MM.1S (cell line): Measurements from ENCODE around the gene PCDHGA11.

Experiments used
- DNase-seq: peaks from one replicate; pipeline ENCODE4 v3.0.0-alpha.2; 2015
- H2AFZ ChIP-seq: fragments of 300-600 bp; sonication (generic); 2 replicates; pipeline ENCODE4 v1.6.0; 2016; ENCODE audit warnings: antibody characterized with exemption, low read length
- H3F3A ChIP-seq: fragments of 300-600 bp; sonication (generic); 2 replicates; pipeline ENCODE4 v1.6.1; 2016; ENCODE audit warnings: mild to moderate bottlenecking, antibody characterized with exemption, low read length, moderate library complexity, mixed read lengths; ENCODE audit not compliant: insufficient read depth
- H3K27ac ChIP-seq: fragments of 300-600 bp; sonication (generic); 2 replicates; pipeline ENCODE4 v1.5.1; 2016; ENCODE audit warnings: mild to moderate bottlenecking, low read length
- H3K27me3 ChIP-seq: fragments of 300-600 bp; sonication (generic); replicated peaks from 2 replicates; pipeline ENCODE4 v1.6.0; 2016; ENCODE audit warnings: low read length; ENCODE audit not compliant: insufficient read depth
- H3K36me3 ChIP-seq: fragments of 300-600 bp; sonication (generic); replicated peaks from 2 replicates; pipeline ENCODE4 v1.6.1; 2016; ENCODE audit warnings: mild to moderate bottlenecking, low read length, mixed read lengths; ENCODE audit not compliant: insufficient read depth
- H3K4me1 ChIP-seq: fragments of 300-600 bp; sonication (generic); 2 replicates; pipeline ENCODE4 v1.6.1; 2016; ENCODE audit warnings: low read length, mixed read lengths
- H3K4me2 ChIP-seq: fragments of 300-600 bp; sonication (generic); 2 replicates; pipeline ENCODE4 v1.6.0; 2016; ENCODE audit warnings: low read depth, low read length
- H3K4me3 ChIP-seq: fragments of 300-600 bp; sonication (generic); 2 replicates; pipeline ENCODE4 v1.5.1; 2016; ENCODE audit warnings: low read length, mixed read lengths
- H3K79me2 ChIP-seq: fragments of 300-600 bp; sonication (generic); 2 replicates; pipeline ENCODE4 v1.6.1; 2016; ENCODE audit warnings: mixed run types, low read length, mixed read lengths
- H3K9ac ChIP-seq: fragments of 300-600 bp; sonication (generic); 2 replicates; pipeline ENCODE4 v1.6.1; 2016; ENCODE audit warnings: low read length, mixed read lengths
- H3K9me2 ChIP-seq: fragments of 300-600 bp; sonication (generic); replicated peaks from 2 replicates; pipeline ENCODE4 v1.6.1; 2016; ENCODE audit warnings: mild to moderate bottlenecking, low read length, mixed read lengths; ENCODE audit not compliant: insufficient read depth
- H3K9me3 ChIP-seq: fragments of 300-600 bp; sonication (generic); replicated peaks from 2 replicates; pipeline ENCODE4 v1.6.1; 2016; ENCODE audit warnings: mild to moderate bottlenecking, low read length, mixed read lengths; ENCODE audit not compliant: insufficient read depth
- H4K20me1 ChIP-seq: fragments of 300-600 bp; sonication (generic); 2 replicates; pipeline ENCODE4 v1.6.1; 2016; ENCODE audit warnings: mild to moderate bottlenecking, low read length, moderate library complexity, mixed read lengths; ENCODE audit not compliant: insufficient read depth
- CTCF ChIP-seq: fragments of 300-600 bp; sonication (generic); IDR thresholded peaks from 2 replicates; pipeline ENCODE4 v1.5.1; 2016; ENCODE audit warnings: antibody characterized with exemption, low read length, mixed read lengths
- EZH2 ChIP-seq: fragments of 300-600 bp; sonication (generic); optimal IDR thresholded peaks from 2 replicates; pipeline ENCODE3; 2017; ENCODE audit warnings: low read depth, mild to moderate bottlenecking, antibody characterized with exemption, low read length, mixed read lengths
- EZH2phosphoT487 ChIP-seq: fragments of 300-600 bp; sonication (generic); IDR thresholded peaks from 2 replicates; pipeline ENCODE4 v1.6.1; 2018; ENCODE audit warnings: antibody characterized with exemption, low read length

Gene PCDHGA11

GRCh38 chr5:141419074-141419880, 1.6 kb upstream of the PCDHGA11 start:
- Histone ChIP-seq H3K9me2 (no peaks in the 10 kb centered on the region), H3K79me2 (no peaks in the 10 kb centered on the region), H3K27me3 (peaks cover 26% of the 10 kb centered on the region), H3K9ac (no peak overlapping the region), H3F3A (no peaks in the 10 kb centered on the region), H4K20me1 (no peaks in the 10 kb centered on the region), H3K9me3 (no peaks in the 10 kb centered on the region), H3K4me2 (no peak overlapping the region), H2AFZ (no peak overlapping the region), H3K27ac (no peak overlapping the region), H3K4me1 (0 out of 2 replicates have a peak, but pooled peaks cover 3% of the 10 kb centered on the region), H3K4me3 (no peak overlapping the region), H3K36me3 (no peaks in the 10 kb centered on the region)
- TF ChIP-seq EZH2phosphoT487 (no peak), CTCF (no peak), EZH2 (no peak)
- no peak for DNase-seq

GRCh38 chr5:141421489-141421855, 621 bp downstream of the PCDHGA11 start:
- H3K27ac ChIP-seq = no peak overlapping the region
- DNase-seq = no peak

DNA sequence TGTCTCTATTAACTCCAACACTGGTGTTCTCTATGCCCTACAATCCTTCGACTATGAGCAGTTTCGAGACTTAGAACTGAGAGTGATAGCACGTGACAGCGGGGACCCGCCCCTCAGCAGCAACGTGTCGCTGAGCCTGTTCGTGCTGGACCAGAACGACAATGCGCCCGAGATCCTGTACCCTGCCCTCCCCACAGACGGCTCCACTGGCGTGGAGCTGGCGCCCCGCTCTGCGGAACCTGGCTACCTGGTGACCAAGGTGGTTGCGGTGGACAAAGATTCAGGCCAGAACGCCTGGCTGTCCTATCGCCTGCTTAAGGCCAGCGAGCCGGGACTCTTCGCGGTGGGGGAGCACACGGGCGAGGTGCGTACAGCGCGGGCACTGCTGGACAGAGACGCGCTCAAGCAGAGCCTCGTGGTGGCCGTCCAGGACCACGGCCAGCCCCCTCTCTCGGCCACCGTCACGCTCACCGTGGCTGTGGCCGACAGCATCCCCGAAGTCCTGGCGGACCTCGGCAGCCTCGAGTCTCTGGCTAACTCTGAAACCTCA, 2.0 kb downstream of the PCDHGA11 start:
- no peaks in the 10 kb centered on the region for H3K9me2 ChIP-seq
- H3K4me2 ChIP-seq = no peak overlapping the region
- TF ChIP-seq CTCF (no peak), EZH2phosphoT487 (no peak), EZH2 (no peak)
- H3K4me1 ChIP-seq = 0 out of 2 replicates have a peak, but pooled peaks cover 3% of the 10 kb centered on the region
- no peak overlapping the region for H3K9ac ChIP-seq
- H3K27me3 ChIP-seq = peaks cover 35% of the 10 kb centered on the region
- H2AFZ ChIP-seq = no peak overlapping the region
- H3K79me2 ChIP-seq = no peaks in the 10 kb centered on the region
- H3K4me3 ChIP-seq = no peak overlapping the region
- H3K36me3 ChIP-seq = no peaks in the 10 kb centered on the region
- no peaks in the 10 kb centered on the region for H4K20me1 ChIP-seq
- DNase-seq = no peak
- no peaks in the 10 kb centered on the region for H3F3A ChIP-seq
- H3K27ac ChIP-seq = no peak overlapping the region
- H3K9me3 ChIP-seq = no peaks in the 10 kb centered on the region

More at GRCh38 chr5:141421489-141421855, 621 bp downstream of the PCDHGA11 start:
- Histone ChIP-seq H3K4me2 (peak overlapping the region; percentile 90), H3F3A (no peaks in the 10 kb centered on the region), H2AFZ (peak overlapping the region; percentile 87), H3K4me3 (peak overlapping the region; percentile 75), H3K4me1 (0 out of 2 replicates have a peak, but pooled peaks cover 3% of the 10 kb centered on the region), H3K9me3 (no peaks in the 10 kb centered on the region), H3K36me3 (no peaks in the 10 kb centered on the region), H3K9me2 (no peaks in the 10 kb centered on the region), H3K27me3 (peaks cover 35% of the 10 kb centered on the region), H3K9ac (peak overlapping the region; percentile 24; the same call in 1 of the 2 replicates), H3K79me2 (no peaks in the 10 kb centered on the region), H4K20me1 (no peaks in the 10 kb centered on the region)
- TF ChIP-seq EZH2phosphoT487 (no peak), CTCF (no peak), EZH2 (no peak)
